Osteocyte (in vitro differentiated cells): Measurements from ENCODE around the gene FOXJ3. TPM values are rescaled to one million over a fixed set of nuclear protein-coding genes. Genes with fewer than 3 reads are reported as not detected.
A peak's percentile ranks its signal among the peaks of the same experiment; 100 is the strongest.

Source experiments
- DNase-seq: peaks from one replicate; pipeline ENCODE4 v3.0.0; 2021; ENCODE audit warnings: mixed read lengths; ENCODE audit not compliant: unreplicated experiment; ENCODE audit errors: extremely low spot score
- H3K27ac Mint-ChIP-seq: one replicate; pipeline ENCODE4 v1.8.0; 2021; ENCODE audit warnings: mild to moderate bottlenecking, mixed read lengths; ENCODE audit not compliant: unreplicated experiment
- H3K27me3 Mint-ChIP-seq: one replicate; pipeline ENCODE4 v1.8.0; 2021; ENCODE audit warnings: mixed read lengths; ENCODE audit not compliant: unreplicated experiment
- H3K36me3 Mint-ChIP-seq: one replicate; pipeline ENCODE4 v1.8.0; 2021; ENCODE audit warnings: mixed read lengths; ENCODE audit not compliant: unreplicated experiment
- H3K4me1 Mint-ChIP-seq: one replicate; pipeline ENCODE4 v1.8.0; 2021; ENCODE audit warnings: mixed read lengths; ENCODE audit not compliant: unreplicated experiment
- H3K4me3 Mint-ChIP-seq: one replicate; pipeline ENCODE4 v1.8.0; 2021; ENCODE audit warnings: mild to moderate bottlenecking, moderate library complexity, mixed read lengths; ENCODE audit not compliant: unreplicated experiment
- H3K9me3 Mint-ChIP-seq: one replicate; pipeline ENCODE4 v1.8.0; 2021; ENCODE audit warnings: mixed read lengths; ENCODE audit not compliant: unreplicated experiment
- CTCF ChIP-seq: fragments of 200-600 bp; sonication (generic); IDR thresholded peaks from 2 replicates; pipeline ENCODE4 v1.5.0; 2021; ENCODE audit warnings: antibody characterized with exemption, mild to moderate bottlenecking, moderate library complexity
- total RNA-seq: library from RNA; stranded (reverse); gene quantifications from 2 replicates; pipeline ENCODE4 v1.2.1, GENCODE V29; 2021

Gene FOXJ3
- total RNA-seq, 1 donor from 2014 or later: 34.6 TPM

GRCh38 chr1:42150651-42151050, 184.4 kb downstream of the FOXJ3 start:
- no peak for DNase-seq
- Mint-ChIP-seq H3K4me1 (no peaks in the 10 kb centered on the region), H3K36me3 (no peaks in the 10 kb centered on the region), H3K4me3 (no peak overlapping the region), H3K9me3 (no peaks in the 10 kb centered on the region), H3K27me3 (peaks cover 20% of the 10 kb centered on the region), H3K27ac (no peak overlapping the region)
- TF ChIP-seq CTCF: no peak

- Mint-ChIP-seq H3K9me3 (no peaks in the 10 kb centered on the region), H3K27me3 (peaks cover 26% of the 10 kb centered on the region), H3K4me1 (no peaks in the 10 kb centered on the region), H3K27ac (no peak overlapping the region), H3K36me3 (no peaks in the 10 kb centered on the region), H3K4me3 (no peak overlapping the region)
- no peak for DNase-seq
- no peak for TF ChIP-seq CTCF
Measured at GRCh38 chr1:42148166-42148565, 186.9 kb downstream of the FOXJ3 start.

- DNase-seq: peak; percentile 85
- Mint-ChIP-seq H3K9me3 (no peaks in the 10 kb centered on the region), H3K36me3 (no peaks in the 10 kb centered on the region), H3K27ac (no peak overlapping the region), H3K27me3 (peaks cover 32% of the 10 kb centered on the region), H3K4me3 (no peak overlapping the region), H3K4me1 (no peaks in the 10 kb centered on the region)
- peak; percentile 81 for TF ChIP-seq CTCF
Measured at GRCh38 chr1:42146626-42147320, 188.3 kb downstream of the FOXJ3 start.

GRCh38 chr1:42145764-42146625, 189.0 kb downstream of the FOXJ3 start:
- H3K27ac Mint-ChIP-seq: no peak overlapping the region
- TF ChIP-seq CTCF: no peak
- no peaks in the 10 kb centered on the region for H3K9me3 Mint-ChIP-seq
- H3K4me3 Mint-ChIP-seq: no peak overlapping the region
- DNase-seq: peak; percentile 80
- peaks cover 29% of the 10 kb centered on the region for H3K27me3 Mint-ChIP-seq
- no peaks in the 10 kb centered on the region for H3K36me3 Mint-ChIP-seq
- H3K4me1 Mint-ChIP-seq: no peaks in the 10 kb centered on the region

- Mint-ChIP-seq H3K9me3 (no peaks in the 10 kb centered on the region), H3K4me1 (no peaks in the 10 kb centered on the region), H3K4me3 (no peak overlapping the region), H3K36me3 (no peaks in the 10 kb centered on the region), H3K27me3 (peaks cover 26% of the 10 kb centered on the region), H3K27ac (no peak overlapping the region)
- TF ChIP-seq CTCF: no peak
- DNase-seq: peak; percentile 59
Measured at GRCh38 chr1:42145389-42145716, 189.7 kb downstream of the FOXJ3 start.
